NT2/D1 (cell line): Measurements from ENCODE around the gene GPS1.

Source experiments
- YY1 ChIP-seq: IDR thresholded peaks from 2 replicates; pipeline ENCODE4 v1.6.1; 2011; ENCODE audit not compliant: insufficient read length, insufficient read depth
- ZNF274 ChIP-seq: IDR thresholded peaks from 2 replicates; pipeline ENCODE4 v1.6.1; 2011; ENCODE audit warnings: mild to moderate bottlenecking, low read depth, low read length

DNA sequence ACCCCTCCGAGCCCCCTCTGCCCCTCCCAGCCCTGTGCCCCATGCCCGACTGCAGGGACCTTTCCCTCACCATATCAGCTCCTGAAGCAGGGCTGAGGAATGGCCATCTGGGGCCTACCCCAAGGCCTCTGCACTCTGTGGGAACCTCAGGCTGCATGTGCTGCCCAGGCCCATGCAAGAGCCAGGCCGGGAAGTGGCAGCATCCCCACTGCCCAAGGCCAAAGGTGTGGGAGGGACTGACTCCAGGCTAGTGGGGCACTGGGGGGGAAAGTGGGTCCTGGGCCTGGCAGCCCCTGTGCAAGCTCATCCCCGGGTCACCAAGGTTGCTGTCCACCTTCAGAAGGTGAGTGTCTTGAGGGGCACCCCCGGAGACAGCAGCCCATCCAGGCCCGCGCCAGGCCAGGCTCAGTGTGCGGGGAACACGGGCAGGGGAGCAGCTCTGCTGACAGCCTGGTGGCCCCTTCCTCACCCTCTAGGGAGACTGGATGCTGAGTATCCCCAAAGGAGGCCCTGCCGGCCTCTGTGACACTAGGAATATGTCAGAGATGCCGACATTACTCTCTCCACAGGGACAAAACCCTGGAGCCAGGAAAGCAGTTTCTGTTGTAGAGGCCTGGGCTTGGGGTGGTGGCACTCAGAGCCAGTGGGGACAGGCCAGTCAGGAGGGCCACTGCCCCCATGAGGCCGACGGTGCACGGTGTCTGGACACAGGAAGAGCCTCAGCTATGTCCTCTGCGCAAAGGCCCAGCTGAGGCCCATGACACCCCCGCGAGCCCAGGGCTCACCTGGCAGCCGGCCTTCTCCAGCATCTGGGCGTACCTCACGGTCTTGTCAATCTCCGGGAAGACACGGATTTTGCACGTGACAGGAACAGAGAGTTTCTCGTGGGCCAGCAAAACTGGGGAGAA lies 10.6 kb downstream of the GPS1 start:
- TF ChIP-seq ZNF274, result no peak
- TF ChIP-seq YY1, result no peak
